Epithelial cell of esophagus (primary cell): ENCODE data around the gene RHOB.

Source experiments
- DNase-seq: peaks from one replicate; pipeline ENCODE4 v3.0.0; 2010; ENCODE audit warnings: low read depth
- H3K4me3 ChIP-seq: 2 replicates; pipeline ENCODE4 v1.5.1; 2011; ENCODE audit warnings: mild to moderate bottlenecking, low read length, control low read depth
- CTCF ChIP-seq: IDR thresholded peaks from 2 replicates; pipeline ENCODE4 v1.5.1; 2011; ENCODE audit warnings: low read depth, mild to moderate bottlenecking, low read length, control low read depth, inconsistent platforms; ENCODE audit not compliant: insufficient read depth; ENCODE audit errors: missing control alignments

The RHOB gene

GRCh38 chr2:20448977-20449306 is 2.1 kb downstream of the RHOB start:
- peak overlapping the region; percentile 83 for H3K4me3 ChIP-seq
- DNase-seq = no peak
- TF ChIP-seq CTCF = no peak

- TF ChIP-seq CTCF = no peak
- peak overlapping the region; percentile 83 for H3K4me3 ChIP-seq
- no peak for DNase-seq
These were observed 2.8 kb downstream of the RHOB start for GRCh38 chr2:20449501-20450200.

- DNase-seq = peak; percentile 76
- no peak for TF ChIP-seq CTCF
- no peak overlapping the region for H3K4me3 ChIP-seq
These were observed 3.5 kb downstream of the RHOB start for GRCh38 chr2:20450201-20450999.

GRCh38 chr2:20451000-20451290 is 4.1 kb downstream of the RHOB start:
- no peak for DNase-seq
- TF ChIP-seq CTCF = no peak
- H3K4me3 ChIP-seq = no peak overlapping the region

GRCh38 chr2:20451341-20451740 is 4.5 kb downstream of the RHOB start:
- TF ChIP-seq CTCF = no peak
- no peak for DNase-seq
- no peak overlapping the region for H3K4me3 ChIP-seq

GRCh38 chr2:20451761-20452499 is 5.1 kb downstream of the RHOB start:
- no peak overlapping the region for H3K4me3 ChIP-seq
- no peak for TF ChIP-seq CTCF
- no peak for DNase-seq
